Endodermal cell (in vitro differentiated cells): ENCODE measurements around the gene PIN1. TPM values are rescaled to one million over a fixed set of nuclear protein-coding genes. Genes with fewer than 3 reads are reported as not detected.

Source experiments
- DNase-seq: peaks from one replicate; pipeline ENCODE4 v3.0.0-alpha.2; 2017
- H3K27ac ChIP-seq: 2 replicates; pipeline ENCODE4 v1.5.1; 2013; ENCODE audit warnings: mild to moderate bottlenecking, low read depth, low read length, moderate library complexity
- H3K27me3 ChIP-seq: 2 replicates; pipeline ENCODE4 v1.6.1; 2013; ENCODE audit warnings: mild to moderate bottlenecking, low read length, moderate library complexity; ENCODE audit not compliant: insufficient read depth, control insufficient read depth, poor library complexity, severe bottlenecking
- H3K36me3 ChIP-seq: 2 replicates; pipeline ENCODE4 v1.7.0; 2013; ENCODE audit warnings: mild to moderate bottlenecking, low read length, moderate library complexity; ENCODE audit not compliant: control insufficient read depth, insufficient read depth
- H3K4me1 ChIP-seq: one replicate; pipeline ENCODE4 v1.7.0; 2013; ENCODE audit warnings: low read length; ENCODE audit not compliant: control insufficient read depth, insufficient read depth
- H3K4me3 ChIP-seq: 2 replicates; pipeline ENCODE4 v1.5.1; 2013; ENCODE audit warnings: mild to moderate bottlenecking, low read length, moderate library complexity
- H3K9ac ChIP-seq: 2 replicates; pipeline ENCODE4 v1.6.1; 2013; ENCODE audit warnings: mild to moderate bottlenecking, low read length, moderate library complexity; ENCODE audit not compliant: poor library complexity, severe bottlenecking; ENCODE audit errors: extremely low read depth
- H3K9me3 ChIP-seq: 2 replicates; pipeline ENCODE4 v1.6.1; 2013; ENCODE audit warnings: mild to moderate bottlenecking, low read length, moderate library complexity; ENCODE audit not compliant: control insufficient read depth
- H3K27ac Mint-ChIP-seq: 2 replicates; pipeline ENCODE4 v1.8.0; 2020; ENCODE audit warnings: mixed read lengths
- H3K27me3 Mint-ChIP-seq: 2 replicates; pipeline ENCODE4 v1.8.0; 2021; ENCODE audit warnings: mild to moderate bottlenecking, mixed read lengths; ENCODE audit not compliant: insufficient read depth
- H3K36me3 Mint-ChIP-seq: 2 replicates; pipeline ENCODE4 v1.8.0; 2020; ENCODE audit warnings: low read depth, mixed read lengths
- H3K4me1 Mint-ChIP-seq: 2 replicates; pipeline ENCODE4 v1.8.0; 2020; ENCODE audit warnings: mixed read lengths
- H3K4me3 Mint-ChIP-seq: 2 replicates; pipeline ENCODE4 v1.8.0; 2020; ENCODE audit warnings: mild to moderate bottlenecking, moderate library complexity, mixed read lengths
- H3K9me3 Mint-ChIP-seq: 2 replicates; pipeline ENCODE4 v1.8.0; 2020; ENCODE audit warnings: mild to moderate bottlenecking, mixed read lengths
- CTCF ChIP-seq: fragments of 200-600 bp; sonication (generic); conservative IDR thresholded peaks from 2 replicates; pipeline ENCODE4 v1.5.0; 2021; ENCODE audit warnings: antibody characterized with exemption, mild to moderate bottlenecking
- WGBS, 2 experiments: methylation state at CpG; one replicate each; pipeline versions ENCODE4 v1.1.5 to v1.1.7; 2013; ENCODE audit warnings: missing lambda C conversion rate in 2 of 2, mixed read lengths in 1 of 2; ENCODE audit not compliant: insufficient coverage in 1 of 2, insufficient read length in 1 of 2; 5-methylcytosine and 5-hydroxymethylcytosine counted together
- total RNA-seq, 2 donors: library from RNA; stranded (reverse); fragmentation: NEBNext Ultra II Directional in 1 of 2; extraction: Animal tissue kit (Norgen Biotek cat#: 25700) in 1 of 2; gene quantifications; 2 replicates in 1 of 2; 3 replicates in 1 of 2; pipeline ENCODE4 v1.2.1, GENCODE V29; 2021

Gene PIN1
- total RNA-seq, 2 donors from 2014 or later = 92.4 to 101 TPM

- Mint-ChIP-seq H3K27ac (no peak overlapping the region), H3K36me3 (peaks cover 24% of the 10 kb centered on the region), H3K27me3 (no peaks in the 10 kb centered on the region), H3K4me1 (peaks cover 3% of the 10 kb centered on the region), H3K9me3 (no peaks in the 10 kb centered on the region), H3K4me3 (no peak overlapping the region)
- H3K36me3 ChIP-seq = peaks cover 15% of the 10 kb centered on the region
- no peaks in the 10 kb centered on the region for H3K4me1 ChIP-seq
- WGBS, 2 experiments = 89 to 94% methylated on average over 5 to 7 of the region's 7 CpGs
- H3K9ac ChIP-seq = no peak overlapping the region
- no peak for TF ChIP-seq CTCF
- no peaks in the 10 kb centered on the region for H3K27me3 ChIP-seq
- H3K9me3 ChIP-seq = no peaks in the 10 kb centered on the region
- DNase-seq = no peak
- H3K27ac ChIP-seq = peak overlapping the region; percentile 70
- H3K4me3 ChIP-seq = no peak overlapping the region
These were observed 14.7 kb downstream of the PIN1 start for GRCh38 chr19:9849791-9850190.

GRCh38 chr19:9850235-9850959, 15.3 kb downstream of the PIN1 start:
- no peaks in the 10 kb centered on the region for H3K9me3 ChIP-seq
- Mint-ChIP-seq H3K9me3 (no peaks in the 10 kb centered on the region), H3K4me1 (peaks cover 3% of the 10 kb centered on the region), H3K4me3 (no peak overlapping the region), H3K27ac (peak overlapping the region; percentile 77), H3K36me3 (peaks cover 19% of the 10 kb centered on the region), H3K27me3 (no peaks in the 10 kb centered on the region)
- no peaks in the 10 kb centered on the region for H3K4me1 ChIP-seq
- no peak for DNase-seq
- WGBS, 2 experiments = 92 to 93% methylated on average over 3 to 19 of the region's 19 CpGs
- no peak for TF ChIP-seq CTCF
- peaks cover 15% of the 10 kb centered on the region for H3K36me3 ChIP-seq
- no peaks in the 10 kb centered on the region for H3K27me3 ChIP-seq
- H3K27ac ChIP-seq = peak overlapping the region; percentile 70
- no peak overlapping the region for H3K4me3 ChIP-seq
- H3K9ac ChIP-seq = no peak overlapping the region

GRCh38 chr19:9854282-9854846, 19.2 kb downstream of the PIN1 start:
- no peaks in the 10 kb centered on the region for H3K4me1 ChIP-seq
- H3K4me3 ChIP-seq = no peak overlapping the region
- H3K27ac ChIP-seq = no peak overlapping the region
- Mint-ChIP-seq H3K27ac (peak overlapping the region; percentile 44), H3K36me3 (peaks cover 27% of the 10 kb centered on the region), H3K4me1 (peaks cover 3% of the 10 kb centered on the region), H3K27me3 (no peaks in the 10 kb centered on the region), H3K4me3 (no peak overlapping the region), H3K9me3 (no peaks in the 10 kb centered on the region)
- no peaks in the 10 kb centered on the region for H3K27me3 ChIP-seq
- TF ChIP-seq CTCF = no peak
- no peak overlapping the region for H3K9ac ChIP-seq
- DNase-seq = no peak
- 95 to 96% methylated on average over 36 to 38 of the region's 38 CpGs for WGBS, 2 experiments
- H3K36me3 ChIP-seq = peaks cover 6% of the 10 kb centered on the region
- H3K9me3 ChIP-seq = no peaks in the 10 kb centered on the region
